HG02763 (cell line): ENCODE data around the gene ZNF532.
"Not testable (repeated sequence)": the region's sequence is repeated elsewhere in the genome, so short reads cannot be mapped to it uniquely, and the experiment has no call there.

ENCODE experiments used
- ATAC-seq: cut with Tn5 transposase; IDR thresholded peaks from one replicate; pipeline ENCODE4 v1.9.1; 2021; ENCODE audit warnings: mild to moderate bottlenecking, moderate library complexity; ENCODE audit not compliant: unreplicated experiment

The ZNF532 gene

GRCh38 chr18:58864146-58865032 is at the start of gene ZNF532:
Gene ZNF532, plus strand, starts transcription at chr18:58864877. CDS start in a region left out here.
- no peak for ATAC-seq

- ATAC-seq: no peak
Measured at GRCh38 chr18:58819051-58819450, 45.6 kb upstream of the ZNF532 start.

GRCh38 chr18:58820251-58820650 is 44.4 kb upstream of the ZNF532 start:
- ATAC-seq: no peak

GRCh38 chr18:58822944-58823343 is 41.7 kb upstream of the ZNF532 start:
- ATAC-seq: no peak

- no peak for ATAC-seq
Measured at GRCh38 chr18:58823412-58823811, 41.3 kb upstream of the ZNF532 start.

GRCh38 chr18:58826926-58827325 is 37.8 kb upstream of the ZNF532 start:
- ATAC-seq: not testable (repeated sequence)

GRCh38 chr18:58827428-58827827 is 37.2 kb upstream of the ZNF532 start:
- ATAC-seq: no peak

GRCh38 chr18:58827886-58828285 is 36.8 kb upstream of the ZNF532 start:
- ATAC-seq: no peak

GRCh38 chr18:58828399-58829121 is 36.1 kb upstream of the ZNF532 start:
- ATAC-seq: no peak

- no peak for ATAC-seq
Measured at GRCh38 chr18:58829263-58829662, 35.4 kb upstream of the ZNF532 start.

- not testable (repeated sequence) for ATAC-seq
Measured at GRCh38 chr18:58829886-58830285, 34.8 kb upstream of the ZNF532 start.

- ATAC-seq: no peak
Measured at GRCh38 chr18:58831606-58832005, 33.1 kb upstream of the ZNF532 start.

GRCh38 chr18:58838165-58838860 is 26.4 kb upstream of the ZNF532 start:
- ATAC-seq: no peak

- ATAC-seq: no peak
Measured at GRCh38 chr18:58838946-58839345, 25.7 kb upstream of the ZNF532 start.

- ATAC-seq: no peak
Measured at GRCh38 chr18:58842978-58843687, 21.5 kb upstream of the ZNF532 start.

GRCh38 chr18:58843688-58844035 is 21.0 kb upstream of the ZNF532 start:
- ATAC-seq: no peak

GRCh38 chr18:58844871-58845270 is 19.8 kb upstream of the ZNF532 start:
- ATAC-seq: no peak

GRCh38 chr18:58845928-58846724 is 18.6 kb upstream of the ZNF532 start:
- no peak for ATAC-seq

- ATAC-seq: no peak
Measured at GRCh38 chr18:58847383-58848071, 17.1 kb upstream of the ZNF532 start.
